GM12872 (cell line): Measurements from ENCODE around the gene ZBTB38.

Source experiments
- TF ChIP-seq, protein P1 (sequence below): IDR thresholded peaks from 3 replicates; pipeline ENCODE4 v1.5.1; 2011; ENCODE audit warnings: low read depth, mild to moderate bottlenecking, low read length, moderate library complexity; ENCODE audit not compliant: insufficient read depth

ZBTB38 gene

DNA sequence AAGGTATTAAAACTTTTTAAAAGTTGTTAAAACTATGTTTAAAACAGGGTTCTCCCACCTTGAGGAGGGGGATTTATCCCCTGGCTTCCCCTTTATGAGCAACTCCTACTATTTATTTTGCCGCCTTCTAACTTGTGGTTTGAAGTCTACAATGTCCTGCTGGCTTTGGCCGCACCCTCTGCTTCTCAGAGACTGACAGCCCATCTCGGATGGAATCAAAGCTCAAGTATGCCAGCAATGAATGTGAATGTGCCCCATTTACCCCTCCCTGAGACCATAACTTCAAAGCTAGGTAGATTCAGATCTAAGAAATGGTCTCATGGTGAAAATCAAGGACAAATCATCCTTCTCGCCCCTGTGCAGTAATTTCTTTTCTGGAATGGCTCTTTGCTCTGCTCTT, 10.3 kb downstream of the ZBTB38 start:
- TF ChIP-seq, protein P1, sequence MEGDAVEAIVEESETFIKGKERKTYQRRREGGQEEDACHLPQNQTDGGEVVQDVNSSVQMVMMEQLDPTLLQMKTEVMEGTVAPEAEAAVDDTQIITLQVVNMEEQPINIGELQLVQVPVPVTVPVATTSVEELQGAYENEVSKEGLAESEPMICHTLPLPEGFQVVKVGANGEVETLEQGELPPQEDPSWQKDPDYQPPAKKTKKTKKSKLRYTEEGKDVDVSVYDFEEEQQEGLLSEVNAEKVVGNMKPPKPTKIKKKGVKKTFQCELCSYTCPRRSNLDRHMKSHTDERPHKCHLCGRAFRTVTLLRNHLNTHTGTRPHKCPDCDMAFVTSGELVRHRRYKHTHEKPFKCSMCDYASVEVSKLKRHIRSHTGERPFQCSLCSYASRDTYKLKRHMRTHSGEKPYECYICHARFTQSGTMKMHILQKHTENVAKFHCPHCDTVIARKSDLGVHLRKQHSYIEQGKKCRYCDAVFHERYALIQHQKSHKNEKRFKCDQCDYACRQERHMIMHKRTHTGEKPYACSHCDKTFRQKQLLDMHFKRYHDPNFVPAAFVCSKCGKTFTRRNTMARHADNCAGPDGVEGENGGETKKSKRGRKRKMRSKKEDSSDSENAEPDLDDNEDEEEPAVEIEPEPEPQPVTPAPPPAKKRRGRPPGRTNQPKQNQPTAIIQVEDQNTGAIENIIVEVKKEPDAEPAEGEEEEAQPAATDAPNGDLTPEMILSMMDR: no peak

DNA sequence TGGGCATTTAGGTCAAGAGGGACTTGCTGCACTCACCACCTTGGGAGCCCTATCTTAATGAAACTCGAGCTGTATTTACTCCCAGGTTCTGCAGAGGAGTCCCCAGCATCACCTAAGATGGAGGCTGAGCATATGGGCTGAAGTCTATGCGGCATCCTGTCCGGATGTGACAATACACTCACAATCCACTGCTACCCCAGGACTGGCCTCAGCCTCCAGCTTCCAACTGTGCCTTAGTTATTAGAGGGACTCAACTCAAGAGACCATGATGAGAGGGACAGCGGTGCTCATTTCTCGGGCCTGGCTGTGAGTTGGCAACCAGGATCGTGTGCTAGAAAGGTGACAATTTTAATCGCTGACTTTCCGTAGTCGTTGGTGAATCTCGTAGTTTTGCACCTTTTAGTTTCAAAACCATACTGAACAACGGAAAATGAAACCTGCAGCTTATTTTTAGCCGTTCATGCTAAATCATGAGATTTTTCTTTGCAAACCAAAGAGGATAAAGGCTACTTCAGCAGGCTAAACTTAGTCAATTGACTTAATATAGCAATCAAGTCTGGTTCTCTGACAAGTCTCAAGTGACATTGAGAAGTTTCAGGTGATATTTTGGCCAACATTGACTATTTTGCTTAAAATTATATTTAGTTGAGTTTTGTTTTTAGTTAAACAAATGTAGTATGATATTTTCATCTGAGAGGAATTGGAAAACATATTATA, 11.1 kb downstream of the ZBTB38 start:
- TF ChIP-seq, protein P1: no peak

DNA sequence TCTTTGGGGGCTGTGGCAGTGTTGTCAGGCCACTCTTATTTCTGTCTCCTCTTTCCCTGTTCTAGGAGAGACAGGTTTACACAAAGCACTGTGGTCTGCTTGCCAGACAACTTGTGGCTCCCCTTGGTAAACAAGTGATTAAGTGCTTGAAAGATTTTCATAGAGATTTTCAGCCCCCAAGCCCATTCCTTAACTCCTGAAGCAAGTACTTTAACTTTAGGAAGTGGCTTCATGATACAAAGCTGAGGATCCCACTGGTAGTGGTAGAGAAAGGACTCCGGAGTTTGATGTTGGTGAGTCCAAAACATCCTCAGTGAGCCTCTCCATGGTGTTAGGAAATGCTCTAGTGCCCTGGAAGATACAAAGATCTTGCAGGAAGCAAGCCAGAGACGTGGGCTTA, 12.0 kb downstream of the ZBTB38 start:
- TF ChIP-seq, protein P1: no peak

DNA sequence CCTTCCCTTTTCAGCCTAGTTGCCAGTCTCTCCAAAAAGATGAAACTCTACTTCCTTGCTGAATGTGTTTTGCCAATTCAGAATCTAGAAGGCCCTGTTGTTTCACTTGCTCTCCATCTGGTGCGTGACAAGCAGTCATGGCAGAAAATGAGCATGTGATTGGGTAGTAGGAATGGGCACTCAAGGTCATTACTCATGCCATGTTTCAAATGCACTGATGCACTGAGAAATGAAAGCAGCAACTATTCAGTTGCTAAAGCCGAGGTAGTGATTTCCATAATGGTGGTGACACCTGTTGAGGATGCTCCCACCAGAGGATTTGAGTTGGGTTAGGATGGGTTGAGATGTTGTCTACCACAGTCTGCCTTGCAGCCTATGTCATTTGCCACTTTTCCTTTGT, 12.7 kb downstream of the ZBTB38 start:
- TF ChIP-seq, protein P1: no peak

DNA sequence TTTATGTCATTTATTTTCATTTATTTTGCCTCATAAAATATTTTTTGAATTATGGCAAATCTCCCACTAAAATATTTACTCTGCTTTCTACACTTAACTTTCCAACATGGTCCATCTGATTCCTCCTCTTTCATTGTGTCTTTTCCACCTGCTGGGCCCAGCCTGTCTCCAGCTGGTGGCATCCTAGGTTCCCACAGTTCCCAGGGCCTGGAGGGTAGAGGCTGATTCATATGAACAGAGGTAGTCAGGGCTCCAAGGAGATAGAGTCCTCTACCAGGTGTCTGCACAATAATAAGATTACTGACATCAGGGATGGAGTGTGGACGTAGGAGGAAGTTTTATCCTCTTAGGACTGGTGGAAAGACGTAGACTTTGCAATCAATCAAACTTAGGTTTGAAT, 14.3 kb downstream of the ZBTB38 start:
- TF ChIP-seq, protein P1: no peak

DNA sequence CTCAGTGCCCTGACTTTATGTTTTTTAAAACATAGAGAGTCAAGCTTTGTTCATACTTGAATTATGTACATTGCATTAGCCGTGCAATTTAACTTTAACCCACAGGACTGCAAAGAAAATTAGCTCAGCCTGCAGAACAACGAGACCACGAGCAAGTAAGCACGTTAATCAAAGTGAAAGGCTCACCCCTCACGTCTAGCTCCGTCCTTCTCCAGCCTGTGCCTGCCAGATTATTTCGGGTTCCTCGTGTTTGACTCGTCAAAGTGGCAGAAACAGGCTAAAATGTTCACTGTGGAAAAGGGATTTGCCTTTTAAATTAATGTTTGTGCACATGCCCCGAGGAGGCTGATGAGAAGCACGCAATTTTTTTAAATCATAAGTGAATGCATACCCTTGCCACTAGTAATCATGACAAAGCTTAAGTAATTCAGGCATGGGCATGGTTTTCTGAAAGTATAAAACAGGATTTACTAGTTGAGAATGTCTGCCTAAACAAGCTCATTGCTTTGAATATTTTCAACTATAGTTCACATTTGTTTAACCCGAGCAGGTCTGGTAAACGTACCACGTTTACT, 15.3 kb downstream of the ZBTB38 start:
- TF ChIP-seq, protein P1: no peak

DNA sequence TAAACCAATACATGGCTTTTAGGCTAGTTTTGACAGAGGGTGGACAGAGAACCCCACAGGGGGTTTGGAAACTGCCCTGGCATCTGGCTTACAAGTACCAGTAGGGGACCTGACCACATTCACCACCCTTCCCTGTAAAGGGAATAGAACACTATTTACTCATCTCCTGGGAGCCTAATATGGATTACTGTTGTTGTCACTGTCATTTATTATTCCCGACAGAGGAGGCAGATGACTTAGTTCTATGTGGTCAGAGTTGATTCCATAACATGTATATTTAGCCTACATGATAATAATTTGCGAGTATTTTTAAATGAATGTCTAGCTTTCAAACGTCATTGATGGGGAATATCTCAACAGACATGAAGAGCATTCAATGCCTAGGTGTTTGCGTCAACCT, 15.9 kb downstream of the ZBTB38 start:
- TF ChIP-seq, protein P1: no peak
